Stimulated activated CD8-positive, alpha-beta memory T cell treated with anti-CD3 and anti-CD28 coated beads, Interleukin-12 subunit alpha, Interleukin-12 subunit beta, amount 100 ng/mL, for 24 hours (primary cell): ENCODE measurements around the gene DPPA3.
"Not testable (repeated sequence)": the region's sequence is repeated elsewhere in the genome, so short reads cannot be mapped to it uniquely, and the experiment has no call there.

Experiments used
- DNase-seq: peaks from one replicate; pipeline ENCODE4 v3.0.0-alpha.2; 2020; ENCODE audit errors: extremely low read depth

Gene DPPA3

DNA sequence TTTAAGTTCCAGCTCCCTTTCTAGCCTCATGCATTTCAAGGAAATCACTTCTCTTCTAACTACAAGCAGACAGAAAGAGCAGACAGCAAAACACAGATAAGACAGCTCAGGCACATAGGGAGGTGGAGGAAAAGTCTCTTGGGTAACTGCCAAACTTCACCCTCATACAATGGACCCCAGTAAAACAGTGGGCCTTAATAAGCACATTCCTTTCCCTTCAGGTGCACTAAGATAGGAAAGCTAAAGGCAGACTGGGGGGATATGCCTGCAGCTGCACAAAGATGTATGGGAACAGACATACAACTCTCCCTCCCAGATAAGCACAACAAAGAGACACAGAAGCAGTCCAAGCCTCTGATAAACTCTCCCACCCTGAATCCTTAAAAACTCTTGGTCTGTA is 19.8 kb downstream of the DPPA3 start:
- DNase-seq = not testable (repeated sequence)

DNA sequence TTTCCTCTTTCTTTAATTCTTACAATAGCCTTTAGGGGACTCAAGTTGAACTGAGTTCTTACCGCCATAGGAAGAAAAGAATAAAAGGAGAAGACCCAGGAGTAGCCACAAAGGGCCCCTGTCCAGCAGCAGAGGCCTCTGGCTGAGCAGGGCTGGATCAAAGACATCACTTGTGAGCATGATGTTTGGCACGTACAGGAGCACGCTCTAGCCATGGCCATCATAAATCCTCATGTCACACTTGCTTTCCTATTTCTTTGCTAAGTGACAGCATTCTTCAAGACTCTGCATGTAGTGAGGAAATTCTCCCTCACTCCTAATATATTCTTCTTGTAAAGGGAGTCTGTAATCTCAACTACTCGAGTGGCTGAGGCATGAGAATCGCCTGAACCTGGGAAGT is 20.3 kb downstream of the DPPA3 start:
- DNase-seq = no peak

DNA sequence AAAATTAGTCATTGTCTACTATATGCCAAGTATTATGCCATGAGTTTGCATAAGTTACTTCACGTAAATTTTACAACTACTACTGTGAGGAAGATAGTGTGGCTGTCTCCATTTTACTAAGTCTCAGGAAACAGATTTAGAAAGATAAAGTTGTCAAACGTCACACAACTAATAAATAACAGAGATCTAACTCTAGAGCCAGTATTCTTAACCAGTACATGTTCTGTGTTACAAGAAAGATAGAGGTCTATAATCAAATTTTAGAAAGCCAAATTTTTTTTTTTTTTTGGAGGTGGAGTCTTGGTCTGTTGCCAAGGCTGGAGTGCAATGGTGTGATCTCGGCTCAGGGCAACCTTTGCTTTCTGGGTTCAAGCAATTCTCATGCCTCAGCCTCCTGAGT is 21.8 kb downstream of the DPPA3 start:
- no peak for DNase-seq

DNA sequence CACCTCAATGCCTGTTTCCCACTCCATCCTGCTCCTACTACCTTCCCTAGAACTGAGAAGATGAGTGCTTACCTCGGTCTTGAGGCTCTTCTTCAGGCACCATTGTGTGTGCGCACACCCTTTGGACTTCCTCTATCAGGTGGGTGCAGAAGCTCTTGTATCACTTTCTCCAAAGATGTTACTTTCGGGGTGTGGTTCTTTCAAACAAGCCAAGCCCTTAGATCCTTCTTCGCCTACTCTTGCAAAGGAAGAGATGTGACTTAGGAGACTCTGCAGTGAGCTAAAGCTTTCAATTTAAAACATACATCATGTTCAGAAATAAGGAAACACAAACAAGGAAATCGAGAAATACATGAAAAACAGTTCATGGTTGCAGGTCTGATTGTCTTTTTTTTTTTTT is 36.0 kb downstream of the DPPA3 start, which contains the start of gene CLEC4C:
Gene CLEC4C (minus strand): TSS at position 130 of the 400 bp plus-strand sequence. CDS start 27 bp downstream, at position 103.
- no peak for DNase-seq

DNA sequence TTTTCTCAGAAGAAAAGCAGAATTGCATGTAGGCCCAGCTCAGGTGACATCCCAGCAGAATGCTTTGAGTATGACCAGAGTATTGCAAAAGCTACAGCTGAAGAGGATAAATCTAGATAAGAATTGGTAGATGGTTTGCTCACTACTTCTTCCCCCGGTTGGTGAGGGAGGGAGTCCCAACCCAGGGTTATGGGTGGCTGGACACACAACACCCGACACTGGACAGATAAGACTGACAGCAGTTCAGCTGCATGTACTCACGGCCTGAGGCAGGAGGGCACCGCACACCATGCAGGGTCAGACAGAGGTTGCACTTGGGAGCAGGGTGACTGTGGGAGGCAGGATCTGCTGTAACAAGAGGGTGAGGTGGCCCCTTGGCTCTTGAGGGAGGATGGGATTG is 37.6 kb downstream of the DPPA3 start:
- no peak for DNase-seq

DNA sequence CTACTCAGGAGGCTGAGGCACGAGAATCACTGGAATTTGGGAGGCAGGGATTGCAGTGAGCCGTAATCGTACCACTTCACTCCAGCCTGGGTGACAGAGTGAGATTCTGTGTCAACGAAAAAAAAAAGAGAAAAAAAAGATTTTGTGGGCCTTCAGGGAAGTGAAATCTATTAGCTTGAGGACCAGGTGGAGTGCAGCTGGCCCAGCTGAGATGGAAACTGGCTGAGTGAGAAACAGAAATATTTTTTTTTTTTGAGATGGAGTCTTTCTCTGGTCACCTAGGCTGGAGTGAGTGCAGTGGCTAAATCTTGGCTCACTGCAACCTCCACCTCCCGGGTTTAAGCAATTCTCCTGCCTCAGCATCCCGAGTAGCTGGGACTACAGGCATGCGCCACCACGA is 38.2 kb downstream of the DPPA3 start:
- DNase-seq = no peak

DNA sequence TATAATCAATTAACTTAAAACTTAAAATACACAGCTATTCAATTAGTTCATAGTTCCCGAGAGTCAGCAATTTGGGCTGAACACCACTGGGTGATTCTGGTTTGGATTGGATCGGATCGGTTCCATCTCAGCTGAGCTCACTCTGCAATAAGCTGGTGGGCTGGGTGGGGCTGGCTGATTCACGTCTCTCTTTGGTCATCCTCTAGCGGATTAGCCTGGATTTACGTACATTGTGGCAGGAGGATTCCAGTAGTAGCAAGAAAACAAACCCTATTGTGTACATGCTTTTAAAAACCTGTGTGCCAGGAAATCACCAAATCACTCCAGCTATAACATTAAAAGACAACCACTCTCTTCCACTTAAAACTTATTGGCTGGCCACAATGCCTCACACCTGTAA is 39.1 kb downstream of the DPPA3 start:
- no peak for DNase-seq

DNA sequence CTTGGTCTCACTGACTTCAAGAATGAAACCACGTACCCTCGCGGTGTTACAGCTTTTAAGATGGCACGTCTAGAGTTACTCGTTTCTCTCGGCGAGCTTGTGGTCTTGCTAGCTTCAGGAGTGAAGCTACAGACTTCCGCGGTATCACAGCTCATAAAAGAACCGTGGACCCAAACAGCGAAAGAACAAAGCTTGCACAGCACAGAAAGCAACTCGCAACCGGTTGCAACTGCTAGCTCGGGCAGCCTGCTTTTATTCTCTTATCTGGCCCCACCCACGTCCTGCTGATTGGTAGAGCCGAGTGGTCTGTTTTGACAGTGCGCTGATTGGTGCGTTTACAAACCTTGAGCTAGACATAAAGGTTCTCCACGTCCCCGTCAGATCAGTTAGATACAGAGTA is 40.2 kb downstream of the DPPA3 start:
- no peak for DNase-seq

DNA sequence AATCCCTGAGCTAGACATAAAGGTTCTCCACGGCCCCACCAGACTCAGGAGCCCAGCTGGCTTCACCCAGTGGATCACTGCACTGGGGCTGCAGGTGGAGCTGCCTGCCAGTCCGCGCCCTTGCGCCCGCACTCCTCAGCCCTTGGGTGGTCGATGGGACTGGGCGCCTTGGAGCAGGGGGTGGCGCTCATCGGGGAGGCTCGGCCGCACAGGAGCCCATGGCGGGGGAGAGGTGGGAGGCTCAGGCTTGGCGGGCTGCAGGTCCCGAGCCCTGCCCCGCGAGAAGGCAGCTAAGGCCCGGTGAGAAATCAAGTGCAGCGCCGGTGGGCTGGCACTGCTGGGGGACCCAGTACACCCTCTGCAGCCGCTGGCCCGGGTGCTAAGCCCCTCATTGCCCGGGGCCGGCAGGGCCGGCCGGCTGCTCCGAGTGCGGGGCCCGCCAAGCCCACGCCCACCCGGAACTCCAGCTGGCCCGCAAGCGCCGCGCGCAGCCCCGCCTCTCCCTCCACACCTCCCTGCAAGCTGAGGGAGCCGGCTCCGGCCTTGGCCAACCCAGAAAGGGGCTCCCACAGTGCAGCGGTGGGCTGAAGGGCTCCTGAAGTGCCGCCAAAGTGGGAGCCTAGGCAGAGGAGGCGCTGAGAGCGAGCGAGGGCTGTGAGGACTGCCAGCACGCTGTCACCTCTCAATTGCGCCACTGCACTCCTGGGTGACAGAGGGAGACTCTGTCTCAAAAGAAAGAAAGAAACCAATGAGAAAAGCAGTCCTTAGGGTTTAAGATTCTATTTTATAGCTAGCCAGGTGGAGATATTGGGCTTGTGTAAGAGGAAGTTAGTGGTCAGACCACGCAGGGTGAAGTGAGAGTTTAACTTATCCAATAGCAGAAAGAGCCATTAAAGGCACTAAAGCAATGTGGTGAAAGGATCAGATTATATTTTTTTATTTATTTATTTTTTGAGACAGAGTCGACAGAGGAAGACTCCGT is 41.0 kb downstream of the DPPA3 start:
- not testable (repeated sequence) for DNase-seq

DNA sequence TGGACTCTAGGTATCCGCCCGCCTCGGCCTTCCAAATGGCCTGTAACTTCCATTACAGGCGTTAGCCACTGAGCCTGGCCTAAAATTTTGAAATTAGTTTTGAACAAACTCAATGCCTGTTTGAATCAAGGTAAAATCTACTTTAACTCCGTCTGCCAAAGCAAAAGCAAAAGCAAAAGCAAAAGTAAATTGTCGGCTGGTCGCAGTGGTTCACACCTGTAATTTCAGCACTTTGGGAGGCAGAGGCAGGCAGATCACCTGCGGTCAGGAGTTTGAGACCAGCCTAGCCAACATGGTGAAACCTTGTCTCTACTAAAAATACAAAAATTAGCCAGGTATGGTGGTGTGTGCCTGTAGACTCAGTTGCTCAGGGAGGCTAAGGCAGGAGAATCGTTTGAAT is 44.4 kb downstream of the DPPA3 start:
- DNase-seq = not testable (repeated sequence)

DNA sequence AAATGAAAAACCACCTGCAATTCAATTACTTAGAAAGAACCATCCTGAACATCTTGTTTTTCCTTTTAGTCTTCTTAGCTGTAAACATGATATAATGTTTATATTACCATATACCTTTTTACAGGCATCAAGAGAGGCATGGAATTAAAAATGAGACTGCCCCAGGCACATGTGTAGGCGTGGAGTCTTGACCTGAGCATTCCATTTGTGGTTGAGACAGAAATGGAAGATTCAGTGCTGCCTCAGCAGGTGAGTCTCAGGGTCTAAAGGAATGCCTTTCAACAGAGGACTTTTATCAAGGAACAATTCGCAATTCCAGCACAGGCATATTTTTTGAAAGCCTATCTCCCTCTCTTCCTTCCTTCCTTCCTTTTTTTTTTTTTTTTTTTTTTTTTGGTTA is 45.8 kb downstream of the DPPA3 start:
- no peak for DNase-seq

DNA sequence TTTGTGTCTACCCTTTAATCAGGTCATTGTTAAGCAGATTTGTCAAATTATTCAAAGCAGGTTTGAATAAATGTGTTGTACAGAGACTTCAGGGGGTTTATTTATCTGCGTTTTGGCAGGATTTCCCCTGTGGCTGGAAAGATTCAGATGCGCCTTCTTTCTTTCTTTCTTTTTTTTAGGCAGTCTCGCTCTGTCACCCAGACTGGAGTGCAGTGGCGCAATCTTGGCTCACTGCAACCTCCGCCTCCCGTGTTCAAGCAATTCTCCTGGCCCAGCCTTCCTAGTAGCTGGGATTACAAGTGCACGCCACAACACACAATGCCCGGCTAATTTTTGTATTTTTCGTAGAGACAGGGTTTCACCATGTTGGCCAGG is 47.5 kb downstream of the DPPA3 start:
- DNase-seq = no peak
